GM21619 (cell line): Measurements from ENCODE around the gene CLASRP.
"Not testable (repeated sequence)": the region's sequence is repeated elsewhere in the genome, so short reads cannot be mapped to it uniquely, and the experiment has no call there.

Experiments
- ATAC-seq: cut with Tn5 transposase; IDR thresholded peaks from one replicate; pipeline ENCODE4 v1.9.1; 2021; ENCODE audit not compliant: unreplicated experiment

Gene CLASRP

GRCh38 chr19:45038931-45039893, at the start of gene CLASRP:
Gene CLASRP, plus strand, starts transcription at chr19:45039045. Its CDS starts 1,168 bp downstream, at chr19:45040213.
- peak; percentile 87 for ATAC-seq

- ATAC-seq: no peak
Observed at GRCh38 chr19:44990459-44990858, 48.4 kb upstream of the CLASRP start.

DNA sequence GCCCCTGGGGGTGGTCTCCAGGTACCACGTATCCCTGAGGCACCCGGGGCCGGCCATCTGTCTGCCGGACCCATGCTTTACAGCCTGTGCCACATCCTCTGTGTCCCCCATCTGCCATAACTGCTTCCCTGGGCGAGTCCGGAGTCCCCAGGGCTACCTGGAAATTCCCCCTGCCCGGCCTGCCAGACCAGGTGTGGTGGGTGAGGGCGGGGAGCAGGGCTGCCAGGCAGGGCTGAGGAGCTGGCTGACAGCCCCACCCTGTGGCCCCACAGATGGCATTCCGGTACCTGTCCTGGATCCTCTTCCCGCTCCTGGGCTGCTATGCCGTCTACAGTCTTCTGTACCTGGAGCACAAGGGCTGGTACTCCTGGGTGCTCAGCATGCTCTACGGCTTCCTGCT, 47.9 kb upstream of the CLASRP start:
- no peak for ATAC-seq

DNA sequence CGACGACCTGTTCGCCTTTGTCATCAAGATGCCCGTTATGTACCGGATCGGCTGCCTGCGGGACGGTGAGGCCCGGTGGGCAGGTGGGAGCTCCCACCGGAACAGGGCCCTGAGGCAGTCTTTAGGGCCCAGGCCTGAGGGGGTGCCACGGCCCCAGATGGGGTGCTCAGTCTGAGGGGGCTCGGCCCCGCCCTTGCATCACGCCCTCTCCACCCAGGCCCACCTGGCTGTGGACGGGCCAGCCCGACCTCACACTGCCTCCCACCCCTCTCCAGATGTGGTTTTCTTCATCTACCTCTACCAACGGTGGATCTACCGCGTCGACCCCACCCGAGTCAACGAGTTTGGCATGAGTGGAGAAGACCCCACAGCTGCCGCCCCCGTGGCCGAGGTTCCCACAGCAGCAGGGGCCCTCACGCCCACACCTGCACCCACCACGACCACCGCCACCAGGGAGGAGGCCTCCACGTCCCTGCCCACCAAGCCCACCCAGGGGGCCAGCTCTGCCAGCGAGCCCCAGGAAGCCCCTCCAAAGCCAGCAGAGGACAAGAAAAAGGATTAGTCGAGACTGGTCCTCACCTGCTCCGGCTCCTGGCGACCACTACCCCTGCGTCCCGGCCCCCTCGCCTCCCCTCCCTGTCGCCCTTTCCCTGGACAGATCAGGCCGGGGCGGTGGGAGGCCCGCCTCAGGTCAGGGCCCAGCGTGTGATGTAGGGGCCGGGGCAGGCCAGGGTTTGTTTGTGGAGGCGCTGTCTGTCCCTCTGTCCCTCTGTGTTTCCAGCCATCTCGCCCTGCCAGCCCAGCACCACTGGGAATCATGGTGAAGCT, 46.3 kb upstream of the CLASRP start:
- ATAC-seq: no peak

DNA sequence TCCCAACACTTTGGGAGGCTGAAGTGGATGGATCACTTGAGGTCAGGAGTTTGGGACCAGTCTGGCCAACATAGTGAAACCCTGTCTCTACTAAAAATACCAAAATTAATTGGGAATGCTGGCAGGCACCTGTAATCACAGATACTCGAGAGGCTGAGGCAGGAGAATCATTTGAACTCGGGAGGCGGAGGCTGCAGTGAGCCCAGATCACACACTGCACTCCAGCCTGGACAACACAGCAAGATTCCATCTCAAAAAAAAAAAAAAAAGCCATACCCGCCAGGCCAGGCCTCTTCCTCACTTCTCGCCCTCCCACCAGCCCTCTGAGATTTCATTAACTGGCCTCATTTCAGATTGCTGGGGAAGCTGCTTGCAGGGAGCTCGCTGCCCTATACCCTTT, 45.3 kb upstream of the CLASRP start:
- ATAC-seq: no peak

DNA sequence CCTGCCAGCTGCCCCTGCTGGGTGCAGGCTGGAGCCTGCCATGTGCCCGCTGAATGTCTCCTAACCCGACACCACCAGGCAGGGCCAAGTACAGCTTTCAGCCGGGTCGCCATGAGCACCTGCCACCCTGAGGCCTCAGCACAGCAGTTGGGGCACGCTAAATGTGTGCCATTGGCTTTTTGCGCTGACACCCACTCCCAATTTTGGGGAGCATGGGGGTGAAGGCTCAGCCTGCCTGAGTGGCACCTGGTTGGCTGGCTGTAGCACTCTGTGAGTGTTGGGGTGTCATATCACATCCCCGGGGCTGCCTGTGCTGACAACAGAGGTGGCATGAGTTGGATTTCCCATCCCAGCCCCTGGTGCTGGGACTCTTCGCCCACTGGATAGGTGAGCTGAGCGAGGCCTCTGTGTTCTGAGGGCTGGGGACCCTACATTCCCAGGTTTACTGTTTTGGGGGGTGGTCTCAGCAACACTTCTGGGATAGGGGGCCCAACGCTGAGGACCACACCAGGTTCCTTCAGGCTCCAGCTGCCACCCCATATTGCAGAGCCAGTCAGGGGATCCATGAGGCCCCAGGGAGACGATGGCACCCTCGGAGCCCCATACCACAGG, 44.8 kb upstream of the CLASRP start:
- ATAC-seq: no peak

GRCh38 chr19:44998025-44998424, 40.8 kb upstream of the CLASRP start:
- ATAC-seq: no peak

GRCh38 chr19:44999131-44999925, 39.5 kb upstream of the CLASRP start:
- ATAC-seq: not testable (repeated sequence)

DNA sequence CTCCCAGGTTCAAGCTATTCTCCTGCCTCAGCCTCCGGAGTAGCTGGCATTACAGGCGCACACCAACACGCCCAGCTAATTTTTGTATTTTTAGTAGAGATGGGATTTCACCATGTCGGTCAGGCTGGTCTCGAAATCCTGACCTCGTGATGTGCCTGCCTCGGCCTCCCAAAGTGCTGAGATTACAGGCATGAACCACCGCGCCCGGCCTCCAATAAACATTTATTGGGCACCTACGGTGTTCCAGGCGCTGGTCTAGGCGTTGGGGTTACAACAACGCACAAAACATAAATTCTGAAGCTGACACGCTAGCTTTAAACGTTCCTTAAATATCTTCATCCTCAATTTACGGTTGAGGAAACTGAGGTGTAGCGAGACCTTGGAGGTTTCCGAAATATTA, 38.2 kb upstream of the CLASRP start:
- not testable (repeated sequence) for ATAC-seq

- ATAC-seq: peak; percentile 43
Observed at GRCh38 chr19:45001087-45001739, 37.6 kb upstream of the CLASRP start, which contains the start of gene RELB. Gene RELB, plus strand, starts transcription at chr19:45001464. Its CDS starts 116 bp downstream, at chr19:45001580.

DNA sequence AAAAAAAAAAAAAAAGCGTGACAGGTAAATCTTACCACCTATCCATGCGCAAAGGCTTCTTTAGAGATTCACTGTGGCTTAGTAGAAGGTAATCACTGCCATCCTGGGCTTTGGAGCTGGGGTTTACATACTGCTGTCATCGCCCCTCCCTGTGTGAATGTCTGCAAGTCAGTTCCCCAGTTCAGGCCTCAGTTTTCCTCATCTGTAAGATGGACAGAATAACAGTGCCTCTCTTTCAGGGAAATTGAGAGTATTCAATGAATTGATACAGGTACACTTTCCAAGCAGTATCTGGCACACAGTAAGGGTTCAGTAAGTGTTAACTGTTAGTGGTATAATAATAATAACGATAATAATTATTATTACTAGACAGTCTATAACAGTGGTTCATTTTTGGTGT, 35.4 kb upstream of the CLASRP start:
- ATAC-seq: no peak

- ATAC-seq: no peak
Observed at GRCh38 chr19:45005787-45006186, 33.1 kb upstream of the CLASRP start.

GRCh38 chr19:45008552-45008951, 30.3 kb upstream of the CLASRP start:
- no peak for ATAC-seq

GRCh38 chr19:45009625-45010255, 29.1 kb upstream of the CLASRP start:
- no peak for ATAC-seq

DNA sequence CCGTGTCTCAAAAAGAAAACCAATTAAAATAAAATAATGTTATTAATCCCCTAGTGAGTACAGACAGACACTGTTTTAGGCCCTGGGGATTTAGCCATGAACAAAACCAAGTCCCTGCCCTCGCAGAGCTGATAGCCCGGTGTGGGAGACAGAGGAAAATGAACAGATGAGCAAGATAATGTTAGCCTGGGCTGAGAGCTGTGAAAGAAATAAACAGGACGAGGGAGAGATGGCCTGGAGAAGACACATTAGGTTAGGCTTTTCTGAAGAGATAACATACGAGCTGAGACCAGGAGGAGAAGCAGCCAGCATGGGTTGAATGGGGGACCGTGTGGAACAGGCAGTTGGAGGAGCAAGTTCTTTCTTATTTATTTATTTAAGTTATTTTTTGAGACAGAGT, 28.5 kb upstream of the CLASRP start:
- ATAC-seq: no peak

GRCh38 chr19:45011959-45012358, 26.9 kb upstream of the CLASRP start:
- no peak for ATAC-seq

DNA sequence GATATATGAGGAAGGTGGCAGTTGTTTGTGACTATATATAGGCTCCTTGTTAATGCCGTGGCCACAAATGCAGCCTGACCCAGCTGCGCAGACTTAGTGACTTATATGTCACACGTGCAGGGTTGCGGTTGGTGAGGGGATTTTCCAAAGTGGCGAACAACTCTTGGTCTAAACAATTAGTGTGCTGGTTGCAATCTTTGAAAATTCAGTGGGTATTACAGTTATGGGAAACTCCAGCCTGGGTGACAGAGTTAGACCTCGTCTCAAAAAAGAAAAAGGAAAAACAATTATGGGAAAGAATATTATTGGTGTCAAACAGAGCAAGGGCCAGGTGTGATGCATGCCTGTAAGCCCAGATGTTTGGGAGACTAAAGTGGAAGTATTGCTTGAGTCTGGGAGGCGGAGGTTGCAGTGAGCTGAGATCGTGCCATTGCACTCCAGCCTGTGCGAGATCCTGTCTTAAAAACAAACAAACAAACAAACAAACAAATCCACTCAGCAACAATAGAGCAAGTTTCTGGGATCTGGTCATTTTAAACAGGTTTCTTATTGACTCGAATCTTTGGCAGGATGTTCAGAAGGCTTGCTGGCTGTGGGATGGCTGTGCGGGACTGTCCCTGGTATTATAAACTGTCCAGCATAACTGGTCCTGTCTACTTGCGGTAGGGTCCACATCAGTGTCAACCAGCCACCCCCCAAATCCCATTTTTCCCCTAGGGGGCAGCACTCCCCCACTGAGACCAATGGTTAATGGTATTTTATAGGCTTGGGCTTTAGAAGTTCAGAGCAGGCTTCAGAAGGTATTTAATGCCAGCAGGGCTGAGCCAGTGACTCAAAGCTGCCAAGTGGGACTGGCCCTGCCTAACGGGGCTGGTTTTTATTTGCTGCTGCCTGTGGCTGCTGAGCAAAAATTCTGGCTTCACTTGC, 22.2 kb upstream of the CLASRP start:
- peak; percentile 64 for ATAC-seq

- ATAC-seq: no peak
Observed at GRCh38 chr19:45019187-45019586, 19.7 kb upstream of the CLASRP start.
